K562 (cell line): Measurements from ENCODE around the gene GGA2. TPM values are rescaled to one million over a fixed set of nuclear protein-coding genes. Genes with fewer than 3 reads are reported as not detected.

Source experiments
- ATAC-seq: fragments of 200-7000 bp; cut with Tn5 transposase; 3 replicates; pipeline ENCODE4 v1.9.1; 2020; ENCODE audit warnings: moderate library complexity
- BruUV-seq: library from RNA; stranded (reverse); fragments of 400-500 nt; replicated peaks from 2 replicates; lab custom pipeline; 2021; lab: Mats Ljungman, UMichigan
- CTCF ChIA-PET: fragments of 300-600 bp; formaldehyde crosslinking; extraction: SDS; loops from one replicate; lab custom pipeline; 2021; ENCODE audit warnings: low intra/inter-chr PET ratio; lab: Yijun Ruan, JAX
- POLR2A ChIA-PET: fragments of 300-600, 350-650 bp; sonication (Branson Sonifier 250); formaldehyde crosslinking; extraction: SDS; loops from one replicate; lab custom pipeline; 2021; ENCODE audit warnings: antibody characterized with exemption, inconsistent platforms; lab: Yijun Ruan, JAX
- DNase-seq, 4 experiments: peaks; one replicate each; pipeline versions ENCODE4 v3.0.0 to v3.0.0-alpha.2; 2011 to 2018; ENCODE audit warnings: low spot score in 3 of 4, mixed read lengths in 3 of 4; ENCODE audit errors: extremely low read depth in 1 of 4
- FAIRE-seq: peaks from 2 replicates; lab custom pipeline; 2011; peaks lifted over from hg19 to GRCh38; lab: Jason Lieb, UNC
- H2AFZ ChIP-seq: 2 replicates; pipeline ENCODE4 v1.6.0; 2011; ENCODE audit warnings: low read depth, low read length, control low read depth, inconsistent platforms
- H3K27ac ChIP-seq: fragments of 200-600 bp; 3 replicates; pipeline ENCODE4 v1.8.0; 2011; ENCODE audit warnings: low read depth, mild to moderate bottlenecking, control low read depth, inconsistent platforms, low read length, moderate library complexity, mixed read lengths; ENCODE audit errors: extremely low read depth
- H3K27me3 ChIP-seq, 2 experiments: fragments of 300-600 bp in 1 of 2; 2 replicates in 1 of 2; 3 replicates in 1 of 2; pipeline versions ENCODE4 v1.6.0 to v1.8.0; 2011; ENCODE audit warnings: inconsistent platforms in 2 of 2, low read length in 2 of 2, mild to moderate bottlenecking in 1 of 2, mixed read lengths in 1 of 2, moderate library complexity in 1 of 2; ENCODE audit not compliant: control insufficient read depth in 2 of 2, insufficient read depth in 2 of 2
- H3K36me3 ChIP-seq: fragments of 300-600 bp; 3 replicates; pipeline ENCODE4 v1.8.0; 2011; ENCODE audit warnings: mild to moderate bottlenecking, low read length, inconsistent platforms; ENCODE audit not compliant: control insufficient read depth, insufficient read depth
- H3K4me1 ChIP-seq, 2 experiments: fragments of 200-600 bp in 1 of 2; replicated peaks in 1 of 2; 2 replicates in 1 of 2; 3 replicates in 1 of 2; pipeline versions ENCODE4 v1.5.1 to v1.8.0; 2011; ENCODE audit warnings: inconsistent platforms in 2 of 2, low read length in 2 of 2, mild to moderate bottlenecking in 1 of 2, mixed read lengths in 1 of 2, moderate library complexity in 1 of 2; ENCODE audit not compliant: control insufficient read depth in 2 of 2, insufficient read depth in 2 of 2
- H3K4me2 ChIP-seq: 2 replicates; pipeline ENCODE4 v1.6.1; 2011; ENCODE audit warnings: low read length, control low read depth, inconsistent platforms, mixed read lengths; ENCODE audit not compliant: insufficient read depth
- H3K4me3 ChIP-seq: fragments of 200-600 bp; sonication (generic), shearing (Covaris generic); 2 replicates; pipeline ENCODE4 v1.5.1; 2016; ENCODE audit warnings: control low read depth, inconsistent platforms
- H3K79me2 ChIP-seq: fragments of 200-600 bp; 3 replicates; pipeline ENCODE4 v1.8.0; 2011; ENCODE audit warnings: low read length, inconsistent platforms; ENCODE audit not compliant: control insufficient read depth, insufficient read depth
- H3K9ac ChIP-seq, 2 experiments: 2 replicates each; pipeline versions ENCODE4 v1.6.0 to v1.6.1; 2011; ENCODE audit warnings: low read depth in 2 of 2, low read length in 2 of 2, control low read depth in 1 of 2, inconsistent platforms in 1 of 2, mild to moderate bottlenecking in 1 of 2, mixed read lengths in 1 of 2; ENCODE audit not compliant: insufficient read depth in 1 of 2
- H3K9me1 ChIP-seq: one replicate; pipeline ENCODE4 v1.6.0; 2011; ENCODE audit warnings: inconsistent platforms, mild to moderate bottlenecking, low read length, moderate library complexity; ENCODE audit not compliant: control insufficient read depth, insufficient read depth
- H3K9me3 ChIP-seq: replicated peaks from 2 replicates; pipeline ENCODE4 v1.5.1; 2011; ENCODE audit warnings: low read depth, low read length, inconsistent platforms; ENCODE audit not compliant: control insufficient read depth, insufficient read depth
- H4K20me1 ChIP-seq: replicated peaks from 2 replicates; pipeline ENCODE4 v1.6.1; 2011; ENCODE audit warnings: low read length, inconsistent platforms, mixed read lengths; ENCODE audit not compliant: control insufficient read depth, insufficient read depth
- GTF2F1 ChIP-seq: IDR thresholded peaks from 2 replicates; pipeline ENCODE4 v1.6.1; 2011; ENCODE audit warnings: low read depth, low read length, improper control_type of control experiment
- MEIS2 ChIP-seq: fragments of 450-650 bp; IDR thresholded peaks from 2 replicates; pipeline ENCODE4 v1.6.1; 2014; ENCODE audit warnings: mild to moderate bottlenecking; ENCODE audit not compliant: partially characterized antibody
- POLR2G ChIP-seq: fragments of 200-400 bp; formaldehyde crosslinking; IDR thresholded peaks from 2 replicates; pipeline ENCODE4 v1.6.1; 2017; ENCODE audit warnings: low read depth, mild to moderate bottlenecking, antibody characterized with exemption, low read length, moderate library complexity
- RBM22 ChIP-seq: fragments of 200-400 bp; formaldehyde crosslinking; IDR thresholded peaks from 2 replicates; pipeline ENCODE4 v1.6.1; 2018; ENCODE audit warnings: low read length, low read depth; ENCODE audit not compliant: poor library complexity, severe bottlenecking
- ZNF165 ChIP-seq: fragments of 250-450 bp; sonication (Bioruptor Pico); IDR thresholded peaks from 2 replicates; pipeline ENCODE4 v1.4.0; 2020; ENCODE audit warnings: borderline replicate concordance
- ZNF639 ChIP-seq, 2 experiments: fragments of 200-800 bp in 1 of 2; sonication (Bioruptor generic) in 1 of 2; sonication (generic) in 1 of 2; formaldehyde crosslinking in 1 of 2; IDR thresholded peaks in 1 of 2; conservative IDR thresholded peaks in 1 of 2; 2 replicates each; pipeline versions ENCODE4 v1.5.0 to v1.6.1; 2016 to 2020; ENCODE audit warnings: missing compliant biosample characterization in 1 of 2, missing genetic modification characterization in 1 of 2, missing genetic modification reagents in 1 of 2
- WGBS: fragments of 100-300 bp; shearing (Covaris generic); methylation state at CpG from one replicate; pipeline ENCODE4 v1.1.6; 2016; ENCODE audit warnings: low coverage, mixed read lengths; ENCODE audit not compliant: insufficient coverage; ENCODE audit errors: missing lambda C conversion rate; 5-methylcytosine and 5-hydroxymethylcytosine counted together
- in situ Hi-C: fragments of 300-500 bp; cut with MboI; formaldehyde crosslinking; loops from 4 replicates; pipeline ENCODE4 v1.15.0; 2018; ENCODE audit warnings: inconsistent platforms, mixed read lengths
- intact Hi-C: fragments of 100-400 bp; cut with micrococcal nuclease; formaldehyde crosslinking; loops from 2 replicates; pipeline ENCODE4 v1.14.2; 2022
- polyA plus RNA-seq, 8 experiments: library from polyadenylated mRNA; depleted of rRNA in 4 of 8; stranded (reverse) in 5 of 8; unstranded in 3 of 8; fragments of >200 nt; fragmentation: Nextera tagmentation in 2 of 8; fragmentation: Illumina TruSeq in 1 of 8; extraction: Ambion mirVana in 2 of 8; extraction: Trizol in 1 of 8; gene quantifications; 2 replicates each; pipeline versions ENCODE4 v1.2.1 to v1.2.3, GENCODE V29; 2011 to 2014; ENCODE audit warnings: inconsistent platforms in 1 of 8, missing spikeins in 1 of 8
- total RNA-seq, 7 experiments: library from RNA; depleted of rRNA in 6 of 7; stranded (reverse); fragments of >200 nt in 6 of 7; fragmentation: Illumina TruSeq in 2 of 7; extraction: Trizol in 2 of 7; gene quantifications; 2 replicates each; pipeline versions ENCODE4 v1.2.1 to v1.2.3, GENCODE V29; 2011 to 2021; ENCODE audit warnings: low replicate concordance in 1 of 7

The GGA2 gene
- total and polyA plus RNA-seq, 9 of the 15 experiments (the other 6 are each of a cell fraction or from before 2014, with no cell fraction given) = 11.9 to 133 (median 66.3) TPM

DNA sequence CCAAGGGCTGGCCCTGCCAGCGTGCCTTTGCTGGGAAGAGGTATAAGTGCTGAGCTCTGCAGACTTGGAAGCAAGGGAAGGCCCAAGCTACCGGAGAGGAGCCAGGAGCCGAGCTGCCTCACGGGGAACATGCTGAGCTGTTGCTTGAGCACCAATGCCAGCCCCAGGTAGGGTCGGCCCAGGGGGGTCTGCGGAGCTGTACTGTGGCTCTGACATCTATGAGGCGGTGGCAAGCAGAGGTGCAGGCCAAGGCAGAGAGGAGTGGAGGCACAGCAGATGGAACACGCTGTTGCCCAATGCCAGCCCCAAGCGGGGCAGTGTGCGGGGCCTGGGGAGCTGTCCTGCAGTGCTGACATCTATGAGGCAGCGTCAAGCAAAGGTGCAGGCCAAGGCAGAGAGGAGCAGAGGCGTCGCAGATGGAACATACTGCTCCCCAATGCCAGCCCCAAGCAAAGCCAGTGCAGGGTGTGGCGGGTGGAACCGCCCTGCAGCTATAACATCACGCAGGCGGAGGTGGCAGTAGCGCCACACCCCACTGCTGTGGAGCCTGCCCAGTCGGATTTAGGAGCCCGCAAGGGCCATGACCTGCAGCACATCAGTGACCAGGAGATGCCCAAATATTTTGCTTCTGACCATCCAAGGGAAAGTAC lies 10.0 kb downstream of the GGA2 start:
- intact Hi-C loops = no loop called here
- FAIRE-seq (no peak), ATAC-seq (no peak), DNase-seq (no peak)
- WGBS = 90% methylated on average over 18 of the region's 20 CpGs
- ChIA-PET CTCF (no interaction called here), POLR2A (interaction anchor here (0.6 to 2.1 kb wide), 6 partner anchors 9 to 48 kb away, joined by 3 to 11 read pairs (median 3); partner anchors contain the start of genes COG7 and GGA2)
- peaks cover 10% of the 10 kb centered on the region for H3K9me1 ChIP-seq
- no peaks in the 10 kb centered on the region for H3K27me3 ChIP-seq
- no peaks in the 10 kb centered on the region for H3K9me3 ChIP-seq
- peaks cover 94% of the 10 kb centered on the region for H3K79me2 ChIP-seq
- H2AFZ ChIP-seq = no peak overlapping the region
- TF ChIP-seq GTF2F1 = no peak
- peak; percentile 24; the same call in 1 of the 2 replicates for TF ChIP-seq POLR2G
- no peak for TF ChIP-seq ZNF165 (CRISPR knock-in tag)
- no peak for TF ChIP-seq MEIS2
- no peak for TF ChIP-seq ZNF639 (CRISPR knock-in tag; conservative IDR thresholded peaks at IDR 0.05 in 1 of 2, IDR thresholded peaks at IDR 0.05 in 1 of 2)
- TF ChIP-seq RBM22 = peak; percentile 33
- in situ Hi-C loops = no loop called here
- no TSS peak for BruUV-seq
- peak overlapping the region in 1 of 2 experiments; percentile 53; a peak in 2 of 4 replicates for H3K9ac ChIP-seq
- H3K36me3 ChIP-seq = peaks cover 53% of the 10 kb centered on the region
- H3K4me3 ChIP-seq = no peak overlapping the region
- no peak overlapping the region for H3K27ac ChIP-seq
- H3K4me2 ChIP-seq = no peak overlapping the region
- peaks cover 54% of the 10 kb centered on the region for H4K20me1 ChIP-seq
- H3K4me1 ChIP-seq = peaks cover 25 to 47% of the 10 kb centered on the region in 2 experiments; a peak in 4 of 5 replicates
